A673 (cell line): ENCODE results near the gene PRTG. TPM values are rescaled to one million over a fixed set of nuclear protein-coding genes. Genes with fewer than 3 reads are reported as not detected.

ENCODE experiments used
- BruUV-seq: library from RNA; stranded (reverse); fragments of 400-500 nt; replicated peaks from 2 replicates; lab custom pipeline; 2021; lab: Mats Ljungman, UMichigan
- CTCF ChIA-PET: fragments of 300-600 bp; sonication (Branson Sonifier 250); formaldehyde crosslinking; loops from one replicate; lab custom pipeline; 2022; ENCODE audit warnings: antibody characterized with exemption; lab: Charles Lee
- POLR2A ChIA-PET: fragments of 300-600 bp; sonication (Branson Sonifier 250); formaldehyde crosslinking; loops from one replicate; lab custom pipeline; 2022; ENCODE audit warnings: antibody characterized with exemption; ENCODE audit not compliant: low non-redundant PET; lab: Charles Lee
- DNase-seq: peaks from one replicate; pipeline ENCODE4 v3.0.0-alpha.2; 2015; ENCODE audit warnings: low spot score
- H3K27ac ChIP-seq: fragments of 200-600 bp; sonication (generic); 2 replicates; pipeline ENCODE4 v1.5.1; 2016; ENCODE audit warnings: mixed run types, low read depth, mild to moderate bottlenecking, mixed read lengths, antibody characterized with exemption, low read length; ENCODE audit not compliant: poor library complexity, severe bottlenecking
- H3K27me3 ChIP-seq: fragments of 200-600 bp; sonication (generic); replicated peaks from 2 replicates; pipeline ENCODE4 v1.6.1; 2017; ENCODE audit warnings: mixed run types, low read depth, mild to moderate bottlenecking, mixed read lengths, antibody characterized with exemption, low read length; ENCODE audit not compliant: insufficient read depth, poor library complexity
- H3K36me3 ChIP-seq: fragments of 200-600 bp; sonication (generic); 2 replicates; pipeline ENCODE4 v1.6.1; 2016; ENCODE audit warnings: mixed run types, mild to moderate bottlenecking, mixed read lengths, antibody characterized with exemption, low read length; ENCODE audit not compliant: insufficient read depth, poor library complexity, severe bottlenecking
- H3K4me1 ChIP-seq: fragments of 200-600 bp; sonication (generic); 2 replicates; pipeline ENCODE4 v1.6.1; 2017; ENCODE audit warnings: mixed run types, mild to moderate bottlenecking, mixed read lengths, antibody characterized with exemption, low read length; ENCODE audit not compliant: insufficient read depth, poor library complexity, severe bottlenecking
- H3K4me3 ChIP-seq: fragments of 200-600 bp; sonication (generic); 2 replicates; pipeline ENCODE4 v1.5.1; 2016; ENCODE audit warnings: low read depth, mixed run types, mild to moderate bottlenecking, mixed read lengths, low read length; ENCODE audit not compliant: poor library complexity, severe bottlenecking
- H3K9me3 ChIP-seq: fragments of 200-600 bp; sonication (generic); 2 replicates; pipeline ENCODE4 v1.6.1; 2016; ENCODE audit warnings: mixed run types, low read depth, mild to moderate bottlenecking, mixed read lengths, antibody characterized with exemption, low read length; ENCODE audit not compliant: poor library complexity, severe bottlenecking
- EZH2 ChIP-seq: fragments of 200-600 bp; sonication (generic); IDR thresholded peaks from 2 replicates; pipeline ENCODE4 v1.6.1; 2017; ENCODE audit warnings: borderline replicate concordance, low read depth, mild to moderate bottlenecking, mixed read lengths, antibody characterized with exemption, low read length; ENCODE audit not compliant: poor library complexity, severe bottlenecking
- intact Hi-C: fragments of 100-400 bp; cut with micrococcal nuclease; formaldehyde crosslinking; loops from one replicate; pipeline ENCODE4 v1.10.0; 2022; ENCODE audit not compliant: unreplicated experiment
- total RNA-seq: library from RNA; stranded (reverse); gene quantifications from 2 replicates; pipeline ENCODE4 v1.2.3, GENCODE V29; 2021
- TF ChIP-seq, protein P1 (sequence below): fragments of 300-800, 200-600 bp; sonication (generic); conservative IDR thresholded peaks from 2 replicates; pipeline ENCODE4 v1.5.1; 2017; ENCODE audit warnings: low read depth, mild to moderate bottlenecking, antibody characterized with exemption, low read length, moderate library complexity, mixed read lengths

PRTG gene
- total RNA-seq, 1 experiment from 2014 or later = 0.02 TPM

DNA sequence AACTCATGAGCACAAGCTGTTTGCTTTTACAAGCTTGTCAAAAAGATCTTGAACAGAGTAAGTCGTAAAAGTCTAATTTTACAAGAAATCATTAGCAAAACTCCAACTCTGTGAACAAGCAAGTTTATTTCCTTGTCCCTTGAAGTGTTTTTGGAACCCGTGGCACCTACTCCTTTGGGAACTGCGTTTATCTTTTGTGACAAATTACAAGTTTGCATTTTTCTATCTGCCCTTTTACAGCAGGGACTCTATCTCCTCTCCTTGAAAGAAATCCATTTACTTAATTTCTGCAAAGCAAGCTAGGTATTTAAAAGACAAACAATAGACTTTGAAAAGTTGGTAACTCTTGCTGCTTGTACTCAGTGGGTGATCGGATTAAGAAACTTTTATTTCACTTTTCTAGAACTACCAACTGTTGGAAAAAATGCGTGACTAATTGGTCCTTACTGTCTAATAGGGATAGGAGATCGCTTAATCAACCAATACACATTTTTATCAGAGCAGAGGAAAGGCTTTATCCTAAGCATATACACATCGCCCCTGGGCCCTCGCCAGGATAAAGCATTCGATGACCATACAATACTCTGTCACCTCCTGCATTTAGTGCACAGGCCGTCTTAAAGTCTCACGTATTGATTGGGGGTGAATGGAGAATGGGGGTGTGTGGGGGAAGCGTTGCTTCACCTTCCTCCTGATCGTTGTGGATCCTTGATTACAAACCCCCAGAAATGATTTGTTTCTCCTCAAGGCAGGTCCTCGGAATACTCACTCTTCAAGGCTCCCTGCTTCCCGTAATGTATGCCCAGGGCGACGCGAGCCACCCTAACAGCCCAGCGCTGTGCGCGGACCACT is 1.7 kb downstream of the PRTG start:
- CTCF ChIA-PET = interaction anchor here (0.6 kb wide), 1 partner anchor 103 kb away, joined by 3 read pairs; no protein-coding TSS in a partner anchor

DNA sequence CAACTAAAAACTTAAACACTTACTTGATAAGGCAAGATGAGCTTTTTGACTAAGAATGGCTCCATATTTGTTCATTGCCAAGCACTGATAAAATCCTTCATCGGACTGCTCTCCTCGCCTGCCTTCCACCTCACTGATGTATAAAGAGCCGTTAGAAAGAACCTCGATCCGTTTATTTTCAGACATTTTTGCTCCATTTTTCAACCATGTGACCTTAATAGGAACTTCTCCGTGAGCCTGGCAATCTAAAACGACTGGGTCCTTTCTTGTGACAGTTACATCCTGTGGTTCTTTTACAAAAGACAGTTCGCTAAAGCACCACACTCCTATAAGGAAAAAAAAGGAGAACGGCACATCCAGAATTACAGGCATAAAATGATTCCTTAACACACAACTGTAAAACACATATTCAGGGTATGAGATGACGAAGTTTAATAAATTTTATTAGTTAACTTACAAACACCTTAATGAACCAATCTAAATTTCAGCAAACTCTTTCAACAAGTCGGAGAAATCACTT is 2.5 kb downstream of the PRTG start:
- ChIA-PET CTCF (no interaction called here), POLR2A (no interaction called here)
- peaks cover 96% of the 10 kb centered on the region for H3K27me3 ChIP-seq
- no peaks in the 10 kb centered on the region for H3K9me3 ChIP-seq
- no peak for DNase-seq
- intact Hi-C loops = loop anchor here (5.0 kb wide), 1 partner anchor 88 kb away; no protein-coding TSS in a partner anchor
- H3K36me3 ChIP-seq = no peaks in the 10 kb centered on the region
- no peak overlapping the region for H3K27ac ChIP-seq
- BruUV-seq = no TSS peak
- peaks cover 32% of the 10 kb centered on the region for H3K4me1 ChIP-seq
- no peak overlapping the region for H3K4me3 ChIP-seq
- TF ChIP-seq, protein P1, sequence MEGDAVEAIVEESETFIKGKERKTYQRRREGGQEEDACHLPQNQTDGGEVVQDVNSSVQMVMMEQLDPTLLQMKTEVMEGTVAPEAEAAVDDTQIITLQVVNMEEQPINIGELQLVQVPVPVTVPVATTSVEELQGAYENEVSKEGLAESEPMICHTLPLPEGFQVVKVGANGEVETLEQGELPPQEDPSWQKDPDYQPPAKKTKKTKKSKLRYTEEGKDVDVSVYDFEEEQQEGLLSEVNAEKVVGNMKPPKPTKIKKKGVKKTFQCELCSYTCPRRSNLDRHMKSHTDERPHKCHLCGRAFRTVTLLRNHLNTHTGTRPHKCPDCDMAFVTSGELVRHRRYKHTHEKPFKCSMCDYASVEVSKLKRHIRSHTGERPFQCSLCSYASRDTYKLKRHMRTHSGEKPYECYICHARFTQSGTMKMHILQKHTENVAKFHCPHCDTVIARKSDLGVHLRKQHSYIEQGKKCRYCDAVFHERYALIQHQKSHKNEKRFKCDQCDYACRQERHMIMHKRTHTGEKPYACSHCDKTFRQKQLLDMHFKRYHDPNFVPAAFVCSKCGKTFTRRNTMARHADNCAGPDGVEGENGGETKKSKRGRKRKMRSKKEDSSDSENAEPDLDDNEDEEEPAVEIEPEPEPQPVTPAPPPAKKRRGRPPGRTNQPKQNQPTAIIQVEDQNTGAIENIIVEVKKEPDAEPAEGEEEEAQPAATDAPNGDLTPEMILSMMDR = no peak
- TF ChIP-seq EZH2 = no peak

More for the DNA sequence above, 1.7 kb downstream of the PRTG start:
- Histone ChIP-seq H3K4me1 (peaks cover 32% of the 10 kb centered on the region), H3K9me3 (no peaks in the 10 kb centered on the region), H3K36me3 (no peaks in the 10 kb centered on the region), H3K27me3 (peaks cover 96% of the 10 kb centered on the region), H3K27ac (no peak overlapping the region), H3K4me3 (peak overlapping the region; percentile 42)
- BruUV-seq = no TSS peak
- intact Hi-C loops = loop anchor here (5.0 kb wide), 1 partner anchor 89 kb away; no protein-coding TSS in a partner anchor
- peak; percentile 82 for DNase-seq
- POLR2A ChIA-PET = no interaction called here
- TF ChIP-seq EZH2 = no peak
- TF ChIP-seq, protein P1 = no peak

DNA sequence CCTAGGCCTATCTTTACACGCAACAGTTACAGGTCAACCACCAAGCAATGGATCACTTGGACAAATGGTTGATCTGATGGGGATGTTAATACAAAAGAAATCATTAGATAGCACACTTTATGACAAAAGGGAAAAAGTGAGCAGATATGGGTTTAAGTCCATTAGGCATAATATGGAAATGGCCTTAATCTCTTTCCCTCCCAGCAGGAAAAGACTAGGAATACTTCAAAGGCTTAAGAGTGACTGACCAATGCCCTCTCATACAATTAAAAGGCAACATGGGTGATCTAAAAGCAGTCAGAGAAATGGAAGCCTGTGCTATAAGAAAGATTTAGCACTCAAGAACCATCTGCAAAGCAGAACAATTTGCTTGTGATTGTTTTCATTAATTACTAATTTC is 3.3 kb downstream of the PRTG start:
- no peak for TF ChIP-seq EZH2
- TF ChIP-seq, protein P1 = no peak
- no peaks in the 10 kb centered on the region for H3K36me3 ChIP-seq
- intact Hi-C loops = loop anchor here (5.0 kb wide), 1 partner anchor 87 kb away; no protein-coding TSS in a partner anchor
- H3K4me3 ChIP-seq = no peak overlapping the region
- H3K4me1 ChIP-seq = peaks cover 35% of the 10 kb centered on the region
- ChIA-PET CTCF (no interaction called here), POLR2A (interaction anchor here (0.7 kb wide), 1 partner anchor 660 kb away, joined by 5 read pairs; no protein-coding TSS in a partner anchor)
- no TSS peak for BruUV-seq
- no peak overlapping the region for H3K27ac ChIP-seq
- peaks cover 96% of the 10 kb centered on the region for H3K27me3 ChIP-seq
- H3K9me3 ChIP-seq = no peaks in the 10 kb centered on the region
- no peak for DNase-seq
